ENCODE measurements around the gene HTT.

- TF ChIP-seq POLR2A (IDR thresholded peaks at IDR 0.05): no peak
- TF ChIP-seq CTCF (IDR thresholded peaks at IDR 0.05): no peak
- TF ChIP-seq POLR2AphosphoS5 (IDR thresholded peaks at IDR 0.05; ENCODE audit: insufficient read depth in 1 of 2, low read depth in 1 of 2): no peak
Observed at GRCh38 chr4:3107271-3107670, 32.8 kb downstream of the HTT start.
